ENCODE data around the gene EFNA1.

DNA sequence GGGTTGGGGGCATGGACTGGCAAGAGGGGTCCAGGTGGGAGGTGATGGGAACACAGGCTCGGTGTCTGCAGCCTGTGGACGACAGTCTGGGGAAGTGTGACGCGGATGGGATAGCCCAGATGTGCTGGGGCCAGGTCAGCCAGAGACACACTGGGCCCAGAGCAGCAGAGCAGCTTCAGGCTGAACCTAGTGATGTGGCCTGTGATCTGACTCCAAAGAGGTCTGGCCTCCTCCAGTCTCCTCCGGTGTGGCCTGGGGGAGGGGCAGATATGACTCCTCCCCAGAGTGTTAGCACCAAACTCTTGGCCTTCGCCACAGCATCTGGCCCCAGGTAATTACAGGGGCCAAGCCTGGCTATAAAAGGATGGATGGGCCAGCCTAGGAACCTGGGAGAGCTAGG, 35.5 kb upstream of the EFNA1 start:
- no peak for TF ChIP-seq POLR2A (IDR thresholded peaks at IDR 0.05)
- TF ChIP-seq, protein P1, sequence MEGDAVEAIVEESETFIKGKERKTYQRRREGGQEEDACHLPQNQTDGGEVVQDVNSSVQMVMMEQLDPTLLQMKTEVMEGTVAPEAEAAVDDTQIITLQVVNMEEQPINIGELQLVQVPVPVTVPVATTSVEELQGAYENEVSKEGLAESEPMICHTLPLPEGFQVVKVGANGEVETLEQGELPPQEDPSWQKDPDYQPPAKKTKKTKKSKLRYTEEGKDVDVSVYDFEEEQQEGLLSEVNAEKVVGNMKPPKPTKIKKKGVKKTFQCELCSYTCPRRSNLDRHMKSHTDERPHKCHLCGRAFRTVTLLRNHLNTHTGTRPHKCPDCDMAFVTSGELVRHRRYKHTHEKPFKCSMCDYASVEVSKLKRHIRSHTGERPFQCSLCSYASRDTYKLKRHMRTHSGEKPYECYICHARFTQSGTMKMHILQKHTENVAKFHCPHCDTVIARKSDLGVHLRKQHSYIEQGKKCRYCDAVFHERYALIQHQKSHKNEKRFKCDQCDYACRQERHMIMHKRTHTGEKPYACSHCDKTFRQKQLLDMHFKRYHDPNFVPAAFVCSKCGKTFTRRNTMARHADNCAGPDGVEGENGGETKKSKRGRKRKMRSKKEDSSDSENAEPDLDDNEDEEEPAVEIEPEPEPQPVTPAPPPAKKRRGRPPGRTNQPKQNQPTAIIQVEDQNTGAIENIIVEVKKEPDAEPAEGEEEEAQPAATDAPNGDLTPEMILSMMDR (IDR thresholded peaks at IDR 0.05) = no peak

Measured in heart left ventricle (tissue), 13 donors.